GM23338 (cell line): ENCODE measurements around the gene COL4A2. TPM values are rescaled to one million over a fixed set of nuclear protein-coding genes. Genes with fewer than 3 reads are reported as not detected.

Source experiments
- EZH2 ChIP-seq: fragments of 200-600 bp; sonication (generic); IDR thresholded peaks from one replicate; pipeline ENCODE4 v1.8.0; 2017; ENCODE audit warnings: antibody characterized with exemption, mild to moderate bottlenecking, low read depth; ENCODE audit not compliant: unreplicated experiment
- JUNB ChIP-seq: IDR thresholded peaks from one replicate; pipeline ENCODE4 v1.6.1; 2016; ENCODE audit warnings: antibody characterized with exemption; ENCODE audit not compliant: unreplicated experiment
- POLR2AphosphoS5 ChIP-seq: IDR thresholded peaks from 2 replicates; pipeline ENCODE4 v1.6.1; 2016; ENCODE audit warnings: antibody characterized with exemption, low read depth
- REST ChIP-seq: IDR thresholded peaks from one replicate; pipeline ENCODE4 v1.6.1; 2018; ENCODE audit warnings: antibody characterized with exemption; ENCODE audit not compliant: unreplicated experiment
- STAT1 ChIP-seq: IDR thresholded peaks from one replicate; pipeline ENCODE4 v1.6.1; 2016; ENCODE audit warnings: antibody characterized with exemption; ENCODE audit not compliant: unreplicated experiment
- ZNF114 ChIP-seq: fragments of 250-450 bp; sonication (Bioruptor Pico); IDR thresholded peaks from 2 replicates; pipeline ENCODE4 v1.5.0; 2020; ENCODE audit warnings: mild to moderate bottlenecking, moderate library complexity
- polyA plus RNA-seq: library from polyadenylated mRNA; unstranded; fragments of >200 nt; fragmentation: Nextera tagmentation; extraction: Ambion mirVana; gene quantifications from 2 replicates; pipeline ENCODE4 v1.2.1, GENCODE V29; 2016
- total RNA-seq: library from RNA; depleted of rRNA; stranded (reverse); fragments of >200 nt; shearing (Covaris generic); gene quantifications from 2 replicates; pipeline ENCODE4 v1.2.3, GENCODE V29; 2014
- TF ChIP-seq, protein P1 (sequence below): fragments of 250-450 bp; sonication (Bioruptor Pico); IDR thresholded peaks from 2 replicates; pipeline ENCODE4 v1.5.0; 2020; ENCODE audit warnings: mild to moderate bottlenecking, moderate library complexity

Gene COL4A2
- total and polyA plus RNA-seq, 2 experiments from 2014 or later: 37.4 to 131 TPM

DNA sequence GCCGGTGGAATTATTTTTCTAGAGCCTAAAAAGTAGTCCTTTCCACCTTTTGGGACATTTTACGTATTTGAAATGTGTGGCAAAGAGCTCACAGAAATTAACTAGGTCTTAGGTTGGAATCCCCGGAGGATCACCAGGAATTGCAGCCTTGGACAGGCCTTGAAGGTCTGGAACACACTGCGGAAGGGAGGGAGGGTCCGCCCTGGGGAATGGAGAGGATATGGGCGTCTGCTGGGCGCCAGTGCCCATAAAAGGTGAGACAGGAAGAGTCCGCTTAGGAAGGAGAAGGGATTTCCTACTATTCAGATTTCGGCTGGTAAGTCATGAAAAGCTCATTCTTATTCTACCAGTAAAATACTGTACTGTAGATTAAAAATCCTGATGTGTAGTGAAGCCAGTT lies 111.9 kb downstream of the COL4A2 start (continued):
- TF ChIP-seq, protein P1, sequence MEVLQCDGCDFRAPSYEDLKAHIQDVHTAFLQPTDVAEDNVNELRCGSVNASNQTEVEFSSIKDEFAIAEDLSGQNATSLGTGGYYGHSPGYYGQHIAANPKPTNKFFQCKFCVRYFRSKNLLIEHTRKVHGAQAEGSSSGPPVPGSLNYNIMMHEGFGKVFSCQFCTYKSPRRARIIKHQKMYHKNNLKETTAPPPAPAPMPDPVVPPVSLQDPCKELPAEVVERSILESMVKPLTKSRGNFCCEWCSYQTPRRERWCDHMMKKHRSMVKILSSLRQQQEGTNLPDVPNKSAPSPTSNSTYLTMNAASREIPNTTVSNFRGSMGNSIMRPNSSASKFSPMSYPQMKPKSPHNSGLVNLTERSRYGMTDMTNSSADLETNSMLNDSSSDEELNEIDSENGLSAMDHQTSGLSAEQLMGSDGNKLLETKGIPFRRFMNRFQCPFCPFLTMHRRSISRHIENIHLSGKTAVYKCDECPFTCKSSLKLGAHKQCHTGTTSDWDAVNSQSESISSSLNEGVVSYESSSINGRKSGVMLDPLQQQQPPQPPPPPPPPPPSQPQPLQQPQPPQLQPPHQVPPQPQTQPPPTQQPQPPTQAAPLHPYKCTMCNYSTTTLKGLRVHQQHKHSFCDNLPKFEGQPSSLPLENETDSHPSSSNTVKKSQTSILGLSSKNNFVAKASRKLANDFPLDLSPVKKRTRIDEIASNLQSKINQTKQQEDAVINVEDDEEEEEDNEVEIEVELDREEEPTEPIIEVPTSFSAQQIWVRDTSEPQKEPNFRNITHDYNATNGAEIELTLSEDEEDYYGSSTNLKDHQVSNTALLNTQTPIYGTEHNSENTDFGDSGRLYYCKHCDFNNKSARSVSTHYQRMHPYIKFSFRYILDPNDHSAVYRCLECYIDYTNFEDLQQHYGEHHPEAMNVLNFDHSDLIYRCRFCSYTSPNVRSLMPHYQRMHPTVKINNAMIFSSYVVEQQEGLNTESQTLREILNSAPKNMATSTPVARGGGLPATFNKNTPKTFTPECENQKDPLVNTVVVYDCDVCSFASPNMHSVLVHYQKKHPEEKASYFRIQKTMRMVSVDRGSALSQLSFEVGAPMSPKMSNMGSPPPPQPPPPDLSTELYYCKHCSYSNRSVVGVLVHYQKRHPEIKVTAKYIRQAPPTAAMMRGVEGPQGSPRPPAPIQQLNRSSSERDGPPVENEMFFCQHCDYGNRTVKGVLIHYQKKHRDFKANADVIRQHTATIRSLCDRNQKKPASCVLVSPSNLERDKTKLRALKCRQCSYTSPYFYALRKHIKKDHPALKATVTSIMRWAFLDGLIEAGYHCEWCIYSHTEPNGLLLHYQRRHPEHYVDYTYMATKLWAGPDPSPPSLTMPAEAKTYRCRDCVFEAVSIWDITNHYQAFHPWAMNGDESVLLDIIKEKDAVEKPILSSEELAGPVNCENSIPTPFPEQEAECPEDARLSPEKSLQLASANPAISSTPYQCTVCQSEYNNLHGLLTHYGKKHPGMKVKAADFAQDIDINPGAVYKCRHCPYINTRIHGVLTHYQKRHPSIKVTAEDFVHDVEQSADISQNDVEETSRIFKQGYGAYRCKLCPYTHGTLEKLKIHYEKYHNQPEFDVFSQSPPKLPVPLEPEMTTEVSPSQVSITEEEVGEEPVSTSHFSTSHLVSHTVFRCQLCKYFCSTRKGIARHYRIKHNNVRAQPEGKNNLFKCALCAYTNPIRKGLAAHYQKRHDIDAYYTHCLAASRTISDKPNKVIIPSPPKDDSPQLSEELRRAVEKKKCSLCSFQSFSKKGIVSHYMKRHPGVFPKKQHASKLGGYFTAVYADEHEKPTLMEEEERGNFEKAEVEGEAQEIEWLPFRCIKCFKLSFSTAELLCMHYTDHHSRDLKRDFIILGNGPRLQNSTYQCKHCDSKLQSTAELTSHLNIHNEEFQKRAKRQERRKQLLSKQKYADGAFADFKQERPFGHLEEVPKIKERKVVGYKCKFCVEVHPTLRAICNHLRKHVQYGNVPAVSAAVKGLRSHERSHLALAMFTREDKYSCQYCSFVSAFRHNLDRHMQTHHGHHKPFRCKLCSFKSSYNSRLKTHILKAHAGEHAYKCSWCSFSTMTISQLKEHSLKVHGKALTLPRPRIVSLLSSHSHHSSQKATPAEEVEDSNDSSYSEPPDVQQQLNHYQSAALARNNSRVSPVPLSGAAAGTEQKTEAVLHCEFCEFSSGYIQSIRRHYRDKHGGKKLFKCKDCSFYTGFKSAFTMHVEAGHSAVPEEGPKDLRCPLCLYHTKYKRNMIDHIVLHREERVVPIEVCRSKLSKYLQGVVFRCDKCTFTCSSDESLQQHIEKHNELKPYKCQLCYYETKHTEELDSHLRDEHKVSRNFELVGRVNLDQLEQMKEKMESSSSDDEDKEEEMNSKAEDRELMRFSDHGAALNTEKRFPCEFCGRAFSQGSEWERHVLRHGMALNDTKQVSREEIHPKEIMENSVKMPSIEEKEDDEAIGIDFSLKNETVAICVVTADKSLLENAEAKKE (CRISPR knock-in tag): no peak
- TF ChIP-seq JUNB (no peak), STAT1 (no peak), EZH2 (no peak), ZNF114 (no peak), POLR2AphosphoS5 (no peak), REST (no peak)
